ENCODE data around the gene DMTF1. TPM values are rescaled to one million over a fixed set of nuclear protein-coding genes. Genes with fewer than 3 reads are reported as not detected.
A peak's percentile ranks its signal among the peaks of the same experiment; 100 is the strongest.

DMTF1 gene
- total and polyA plus RNA-seq, 2 of the 8 experiments (the other 6 are each of a cell fraction or from before 2014, with no cell fraction given) = 86.0 to 115 TPM

GRCh38 chr7:87151002-87151728 is 1.1 kb upstream of the DMTF1 start:
- 71% methylated on average over 9 of the region's 9 CpGs; no CpG with 5 or more reads in 1 of the 2 experiments for WGBS, 2 experiments (ENCODE audit: extremely low coverage in 1 of 2, insufficient coverage in 1 of 2, insufficient read length in 1 of 2, insufficient replicate concordance in 2 of 2, low coverage in 1 of 2, low lambda C conversion rate in 2 of 2, missing lambda C conversion rate in 1 of 2)
- H2BK12ac ChIP-seq (ENCODE audit: low read depth, low read length) = no peak overlapping the region; the same call in 1 of the 2 replicates
- TF ChIP-seq SP4 (IDR thresholded peaks at IDR 0.05; ENCODE audit: low read length) (no peak), BCL11A (IDR thresholded peaks at IDR 0.05; ENCODE audit: low read depth in 2 of 2, low read length in 2 of 2) (no peak), SIRT6 (IDR thresholded peaks at IDR 0.05; ENCODE audit: low read length) (no peak), NANOG (IDR thresholded peaks at IDR 0.05; ENCODE audit: insufficient read depth, low read depth, low read length, poor library complexity, severe bottlenecking) (no peak), CBX5 (IDR thresholded peaks at IDR 0.05; ENCODE audit: low read depth, low read length) (no peak), SRF (IDR thresholded peaks at IDR 0.05; ENCODE audit: low read depth, low read length) (no peak), ATF2 (IDR thresholded peaks at IDR 0.05; ENCODE audit: low read length) (no peak), ATF3 (IDR thresholded peaks at IDR 0.05; ENCODE audit: insufficient read depth, low read depth, low read length) (no peak)

More at GRCh38 chr7:87151002-87151728, 1.1 kb upstream of the DMTF1 start:
- Histone ChIP-seq H3K79me1 (ENCODE audit: low read depth, low read length) (no peaks in the 10 kb centered on the region), H3K23ac (ENCODE audit: insufficient read length) (no peak overlapping the region), H3K4ac (replicated peaks; ENCODE audit: insufficient read length, low read depth, low read length) (no peak overlapping the region), H4K91ac (replicated peaks; ENCODE audit: insufficient read length, low read length) (no peak overlapping the region), H3K56ac (replicated peaks; ENCODE audit: insufficient read length, low read depth, low read length) (no peak overlapping the region), H3K4me2 (ENCODE audit: insufficient read depth in 1 of 2, low read depth in 2 of 2, low read length in 2 of 2) (peak overlapping the region; percentile 68 to 84), H3K79me2 (ENCODE audit: control insufficient read depth in 1 of 2, insufficient read depth in 2 of 2, low read length in 2 of 2) (peaks cover 26 to 38% of the 10 kb centered on the region in 2 experiments; a peak in 3 of 4 replicates), H3K9ac (replicated peaks in 1 of 4; ENCODE audit: extremely low read depth in 1 of 4, low read depth in 3 of 4, low read length in 3 of 4) (peak overlapping the region; percentile 95 to 100 (median 99); a peak in 6 of 7 replicates), H4K20me1 (replicated peaks in 1 of 2; ENCODE audit: control insufficient read depth in 1 of 2, insufficient read depth in 2 of 2, low read length in 2 of 2) (peaks cover 0 to 4% of the 10 kb centered on the region in 2 experiments), H2AFZ (ENCODE audit: low read length) (0 out of 2 replicates have a peak overlapping the region, but pooled peaks have one; percentile 86), H4K5ac (ENCODE audit: insufficient read length, low read depth, low read length) (no peak overlapping the region), H3K36me3 (ENCODE audit: control insufficient read depth in 2 of 4, insufficient read depth in 4 of 4, low read length in 3 of 4) (peaks cover 0 to 12% (median 0%) of the 10 kb centered on the region in 4 experiments; a peak in 1 of 8 replicates), H2BK20ac (ENCODE audit: low read length) (no peak overlapping the region), H2BK120ac (replicated peaks; ENCODE audit: low read depth, low read length) (no peak overlapping the region), H4K8ac (ENCODE audit: extremely low read depth, insufficient read depth, low read length) (no peak overlapping the region), H2BK15ac (ENCODE audit: low read length) (no peak overlapping the region), H3K27ac (ENCODE audit: low read depth, low read length) (peak overlapping the region; percentile 99), H3K4me3 (ENCODE audit: extremely low read depth in 1 of 4, insufficient read depth in 2 of 4, low read depth in 3 of 4, low read length in 4 of 4) (peak overlapping the region; percentile 72 to 99 (median 82); a peak in 7 of 8 replicates), H3K18ac (ENCODE audit: extremely low read depth, low read length) (no peak overlapping the region), H3K23me2 (ENCODE audit: low read depth, low read length) (peaks cover 2% of the 10 kb centered on the region; the same call in 1 of the 2 replicates), H2BK5ac (ENCODE audit: low read depth, low read length) (no peak overlapping the region), H3K27me3 (replicated peaks in 1 of 4; ENCODE audit: control insufficient read depth in 3 of 4, extremely low read depth in 1 of 4, insufficient read depth in 3 of 4, low read length in 3 of 4) (no peaks in the 10 kb centered on the region), H3K14ac (ENCODE audit: insufficient read length) (no peak overlapping the region), H2AK5ac (ENCODE audit: low read depth, low read length) (no peak overlapping the region), H3K9me3 (ENCODE audit: insufficient read depth in 2 of 2, low read depth in 1 of 2, low read length in 1 of 2) (no peaks in the 10 kb centered on the region), H3K4me1 (replicated peaks in 1 of 4; ENCODE audit: control insufficient read depth in 3 of 4, insufficient read depth in 4 of 4, low read length in 3 of 4) (peaks cover 0 to 3% (median 0%) of the 10 kb centered on the region in 4 experiments; a peak in 2 of 7 replicates)
- CTCF ChIA-PET (ENCODE audit: partially characterized antibody) = interaction anchor here (1.2 to 8.0 kb wide), 5 partner anchors 92 to 239 kb away, joined by 3 to 86 read pairs (median 44); partner anchors contain the start of gene ELAPOR2
- FAIRE-seq = peak; percentile 7
- no peak for DNase-seq (ENCODE audit: low read depth in 1 of 2, low spot score in 2 of 2)
- POLR2A ChIA-PET (ENCODE audit: partially characterized antibody) = interaction anchor here (1.3 to 4.3 kb wide), 7 partner anchors 9 to 210 kb away, joined by 3 to 28 read pairs (median 9); no protein-coding TSS in a partner anchor
